HG03520 (cell line): ENCODE results near the gene SH3D21.

Source experiments
- ATAC-seq: cut with Tn5 transposase; IDR thresholded peaks from one replicate; pipeline ENCODE4 v1.9.1; 2021; ENCODE audit warnings: mild to moderate bottlenecking, moderate library complexity; ENCODE audit not compliant: unreplicated experiment

Gene SH3D21

DNA sequence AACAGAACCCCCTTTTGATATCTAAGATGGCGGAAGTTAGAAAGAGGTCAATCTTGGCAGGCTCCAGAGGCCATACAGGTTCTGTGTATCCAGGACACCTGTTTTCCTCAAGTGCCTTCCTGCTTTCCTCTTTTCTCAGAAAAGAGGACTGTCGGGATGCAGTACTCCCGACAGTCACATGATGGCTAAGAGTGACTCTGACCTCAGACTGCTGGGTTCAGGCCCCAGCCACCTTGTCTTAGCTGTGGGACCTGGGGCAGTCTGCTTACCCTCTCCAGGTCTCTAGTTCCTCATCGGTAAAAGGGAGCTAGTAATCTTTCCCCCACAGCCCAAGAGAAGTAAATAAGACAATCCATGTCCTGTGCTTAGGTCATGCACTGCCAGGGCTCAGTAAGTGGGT is 49.6 kb downstream of the SH3D21 start:
- no peak for ATAC-seq

DNA sequence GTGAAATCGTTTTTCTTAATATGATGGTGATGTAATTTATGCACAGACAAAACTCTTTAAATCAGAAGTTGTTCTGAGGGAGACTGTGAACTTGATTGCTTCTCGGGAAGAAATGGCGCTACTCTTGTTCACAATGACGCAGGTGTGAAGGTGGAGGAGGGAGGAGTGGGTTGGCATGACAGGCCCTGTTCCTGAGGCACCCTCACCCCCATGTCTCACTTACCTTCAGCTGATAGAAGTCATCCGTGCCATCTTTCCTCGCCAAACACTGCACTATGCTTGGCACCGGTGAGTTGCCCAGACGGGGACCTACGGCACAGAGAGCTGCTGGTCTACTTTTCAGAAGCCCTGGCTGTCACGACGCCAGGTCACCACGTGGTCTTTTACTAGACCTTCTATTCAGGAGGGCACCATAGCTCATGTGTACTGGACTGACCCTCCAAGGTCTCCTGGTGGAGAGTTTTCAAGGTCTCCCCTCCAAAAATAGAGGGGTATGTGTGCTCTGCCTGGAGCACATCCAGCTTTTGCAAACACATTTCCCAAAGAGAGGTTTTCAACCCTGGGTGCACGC is 52.4 kb downstream of the SH3D21 start:
- no peak for ATAC-seq

DNA sequence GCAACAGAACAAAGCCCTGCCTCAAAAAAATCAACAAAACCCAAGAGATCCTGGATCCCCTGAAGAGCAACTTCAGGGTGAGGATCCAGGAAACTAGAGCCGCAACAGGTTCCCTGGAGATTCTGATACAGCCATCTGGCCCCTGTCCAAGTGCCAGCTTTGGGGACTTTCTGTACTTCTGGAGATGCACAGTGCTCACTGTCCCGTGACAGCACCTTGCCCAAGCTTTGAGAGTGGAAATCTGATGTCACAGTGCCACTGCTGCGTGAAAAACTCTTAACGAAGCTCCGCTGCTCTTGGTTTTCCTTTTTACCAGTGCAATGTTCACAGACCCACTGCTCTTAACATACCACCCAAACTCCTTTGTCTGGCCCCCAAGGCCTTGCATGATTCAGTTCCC is 53.2 kb downstream of the SH3D21 start:
- ATAC-seq = no peak

DNA sequence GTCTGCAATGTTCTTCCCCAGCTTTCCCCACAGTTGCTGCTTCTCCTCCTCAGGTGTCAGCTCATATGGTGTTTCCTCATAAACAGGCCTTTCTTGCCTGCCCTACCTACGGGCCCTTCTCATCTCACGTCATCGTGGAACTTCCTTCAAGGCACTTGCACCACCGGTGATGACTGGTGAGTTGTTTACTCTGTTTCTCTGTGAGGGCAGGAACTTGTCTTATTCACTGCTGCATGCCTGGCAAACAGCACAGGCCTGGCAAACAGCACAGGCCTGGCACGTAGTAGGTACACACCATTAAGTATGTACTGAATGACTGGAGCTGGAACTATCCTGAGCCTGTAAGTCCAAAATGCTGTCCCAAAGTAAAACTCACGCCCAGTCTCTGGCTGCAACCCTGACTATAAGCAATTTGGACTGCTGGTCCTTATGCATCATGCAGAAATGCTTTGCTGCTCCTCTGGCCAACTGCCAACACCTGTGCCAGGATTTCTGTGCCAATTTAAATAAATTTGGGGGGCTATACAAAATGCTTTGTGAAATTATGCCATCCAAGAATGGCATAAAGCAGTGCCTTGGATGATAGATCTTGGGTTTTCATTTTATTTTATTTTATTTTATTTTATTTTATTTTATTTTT is 53.9 kb downstream of the SH3D21 start:
- no peak for ATAC-seq

DNA sequence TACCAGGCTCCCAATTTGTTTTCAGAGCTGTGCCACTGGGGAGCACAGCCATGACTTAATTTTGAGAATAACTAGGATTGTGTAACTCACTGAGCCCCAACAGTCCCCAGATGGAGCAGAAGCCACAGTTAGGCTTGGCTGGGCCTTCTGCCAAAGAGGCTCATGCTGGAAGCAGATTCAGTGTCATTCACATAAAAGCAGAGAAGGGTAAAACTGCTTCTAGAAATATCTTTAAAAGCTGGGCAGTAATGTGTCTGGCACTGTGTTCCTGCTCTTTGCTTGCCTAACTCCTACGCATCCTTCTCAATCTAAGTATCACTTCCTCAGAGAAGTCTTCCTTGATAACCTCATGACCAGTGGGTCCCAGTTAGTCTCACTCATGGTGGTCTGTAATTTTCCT is 59.2 kb downstream of the SH3D21 start:
- ATAC-seq = no peak

DNA sequence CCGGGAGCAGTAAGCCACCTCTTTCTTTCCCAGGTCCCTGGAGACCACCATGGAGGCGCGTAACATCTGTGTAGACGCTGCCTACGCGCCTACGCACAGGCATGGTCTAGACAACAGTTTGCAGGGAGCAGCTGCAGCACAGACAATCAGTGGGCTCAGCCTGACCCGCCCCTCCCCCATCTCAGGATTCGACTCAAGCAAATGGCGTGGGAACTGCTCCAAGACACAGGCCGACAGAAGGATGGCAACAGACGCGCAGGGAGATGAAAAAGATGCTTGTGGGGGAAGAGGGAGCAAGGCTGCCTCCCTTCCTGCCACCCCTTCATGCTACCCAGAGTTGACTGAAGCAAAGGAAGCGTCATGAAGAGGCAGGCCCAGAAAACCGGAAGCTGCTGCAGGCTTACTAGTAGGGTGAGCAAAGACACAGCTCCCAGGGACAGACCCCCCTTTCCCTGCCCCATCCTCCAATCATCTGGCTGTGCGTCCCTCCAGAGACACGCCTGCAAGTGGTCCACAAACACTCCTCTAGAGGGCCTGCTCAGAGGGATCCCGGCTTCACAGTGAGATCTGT is 60.0 kb downstream of the SH3D21 start:
- no peak for ATAC-seq

DNA sequence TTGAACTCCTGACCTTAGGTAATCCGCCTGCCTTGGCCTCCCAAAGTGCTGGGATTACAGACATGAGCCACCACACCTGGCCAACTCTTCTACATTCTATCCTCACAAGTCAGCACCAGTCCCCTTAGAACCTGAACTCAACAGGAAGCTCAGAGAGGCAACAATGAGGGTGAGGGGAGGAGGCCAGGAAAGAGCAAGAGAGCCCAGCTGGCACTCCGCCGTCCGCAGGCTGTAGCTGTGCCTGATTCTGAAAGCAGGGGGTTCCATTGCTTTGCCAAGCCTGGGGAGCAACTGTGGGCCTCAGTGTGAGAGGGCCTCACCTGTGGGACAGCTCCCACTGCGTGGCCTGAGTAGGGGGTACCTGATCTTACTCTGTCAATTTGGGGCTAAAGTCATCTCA is 60.9 kb downstream of the SH3D21 start:
- no peak for ATAC-seq

DNA sequence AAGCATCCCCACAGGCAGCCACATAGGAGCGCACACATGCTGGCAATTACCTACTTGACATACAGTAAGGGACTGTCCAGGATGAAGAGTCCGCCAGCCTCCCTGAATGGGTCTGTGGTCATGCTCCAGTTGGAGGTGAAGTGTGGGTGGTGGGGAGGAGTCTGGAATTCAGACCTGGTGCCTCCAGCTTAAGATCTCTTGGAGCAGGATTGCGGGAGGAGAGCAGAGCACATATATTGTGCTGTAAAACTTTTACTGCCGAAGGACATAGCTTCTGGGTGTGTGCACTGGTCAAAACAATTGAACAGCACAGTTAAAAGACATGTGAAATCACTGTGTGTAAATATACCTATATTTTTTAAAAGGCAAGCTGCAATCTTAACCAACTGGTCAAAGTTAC is 61.6 kb downstream of the SH3D21 start:
- no peak for ATAC-seq

DNA sequence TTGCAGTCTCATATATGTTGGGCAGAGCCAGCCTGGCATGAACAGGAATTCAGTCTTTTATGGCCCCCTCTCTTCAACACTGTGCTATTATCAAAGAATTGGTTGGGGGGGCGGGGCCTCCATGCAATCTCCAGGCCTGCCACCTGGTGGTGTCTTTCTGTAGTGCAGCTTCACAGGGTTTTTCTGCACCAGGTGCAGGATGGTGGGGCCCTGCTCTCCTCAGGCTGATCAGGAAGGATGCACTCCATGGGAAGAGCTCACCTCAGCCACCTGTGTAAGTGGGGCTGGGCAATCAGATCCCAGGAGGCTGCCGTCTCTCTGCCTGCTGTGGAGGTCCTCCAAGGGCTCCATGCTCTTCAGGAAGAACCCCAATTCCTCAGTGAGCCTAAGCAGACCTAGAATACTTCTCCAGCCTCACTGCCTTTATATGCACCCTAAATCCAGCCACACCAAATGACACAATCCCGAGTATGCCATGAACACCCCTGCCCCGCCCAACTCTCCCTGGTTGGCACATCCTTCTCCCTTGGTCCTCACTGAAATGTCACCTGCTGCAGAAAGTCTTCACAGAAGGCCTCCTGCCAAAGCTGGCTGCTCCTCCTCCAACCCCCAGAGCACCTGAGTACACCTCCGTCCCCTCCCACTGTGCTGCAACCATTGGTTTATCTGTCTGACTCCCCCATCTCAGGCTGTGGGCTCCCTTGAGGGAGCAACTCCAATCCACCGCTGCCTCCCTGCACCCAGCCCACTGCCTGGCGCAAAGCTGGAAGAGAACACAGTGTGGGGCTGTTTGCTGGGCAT is 63.1 kb downstream of the SH3D21 start:
- no peak for ATAC-seq
